NCI-H526 treated with DMSO at 0.1 percent for 48 hours (cell line): ENCODE data around the gene AGRP.
"Not testable (repeated sequence)": the region's sequence is repeated elsewhere in the genome, so short reads cannot be mapped to it uniquely, and the experiment has no call there.

ENCODE experiments used
- DNase-seq: peaks from one replicate; lab custom pipeline; 2025; lab: John Stamatoyannopoulos, UW

AGRP gene

GRCh38 chr16:67504031-67505021, 21.0 kb upstream of the AGRP start:
- no peak for DNase-seq

DNA sequence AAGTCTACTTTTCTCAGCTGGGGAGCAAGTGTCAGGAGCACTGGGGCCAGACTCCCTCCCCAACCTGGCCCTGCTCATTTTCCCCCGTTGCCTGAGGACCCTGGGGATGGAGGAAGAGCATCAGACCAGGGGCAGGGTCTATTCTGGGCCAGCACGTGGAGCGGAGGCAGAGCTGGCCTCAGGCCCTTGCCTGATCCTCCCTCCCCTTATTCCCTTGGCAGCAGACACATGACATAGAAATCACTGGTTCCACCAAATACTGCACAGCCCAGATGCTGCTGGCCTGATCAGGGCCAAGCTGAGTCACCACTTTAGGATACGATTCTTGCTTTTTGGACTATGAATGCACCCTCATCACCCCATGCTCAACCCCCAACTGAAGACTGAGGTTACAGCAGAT, 15.8 kb upstream of the AGRP start:
- no peak for DNase-seq

DNA sequence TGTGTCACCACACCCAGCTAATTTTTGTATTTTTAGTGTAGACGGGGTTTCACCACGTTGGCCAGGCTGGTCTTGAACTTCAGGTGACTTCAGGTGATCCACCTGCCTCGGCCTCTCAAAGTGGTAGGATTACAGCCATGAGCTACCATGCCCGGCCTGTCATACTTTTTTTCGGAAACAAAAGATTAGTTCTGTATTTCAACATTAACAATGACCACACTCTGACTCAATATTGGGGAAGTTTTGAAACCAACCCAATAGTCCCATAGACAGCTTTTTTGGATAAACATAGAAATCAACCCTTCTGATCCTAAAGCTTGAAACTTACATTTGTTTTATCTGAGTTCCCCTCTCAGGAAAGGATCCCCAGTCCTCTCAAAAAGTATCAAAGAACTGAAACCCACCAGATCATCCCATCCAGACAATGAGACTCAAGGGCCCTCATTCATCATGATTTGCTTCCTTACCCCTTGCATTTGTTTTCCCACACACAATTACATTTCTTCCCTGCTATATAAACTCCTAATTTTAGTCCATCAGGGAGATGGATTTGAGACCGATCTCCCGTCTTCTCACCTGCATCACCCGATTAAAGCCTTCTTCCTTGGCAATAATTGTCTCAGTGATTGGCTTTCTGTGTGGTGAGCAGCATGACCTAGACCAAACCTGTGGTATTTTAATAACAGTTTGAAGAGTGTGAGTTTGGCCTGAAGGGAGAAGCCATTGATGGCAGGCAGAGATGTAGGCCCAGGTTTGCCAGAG, 7.2 kb upstream of the AGRP start:
- DNase-seq = no peak

DNA sequence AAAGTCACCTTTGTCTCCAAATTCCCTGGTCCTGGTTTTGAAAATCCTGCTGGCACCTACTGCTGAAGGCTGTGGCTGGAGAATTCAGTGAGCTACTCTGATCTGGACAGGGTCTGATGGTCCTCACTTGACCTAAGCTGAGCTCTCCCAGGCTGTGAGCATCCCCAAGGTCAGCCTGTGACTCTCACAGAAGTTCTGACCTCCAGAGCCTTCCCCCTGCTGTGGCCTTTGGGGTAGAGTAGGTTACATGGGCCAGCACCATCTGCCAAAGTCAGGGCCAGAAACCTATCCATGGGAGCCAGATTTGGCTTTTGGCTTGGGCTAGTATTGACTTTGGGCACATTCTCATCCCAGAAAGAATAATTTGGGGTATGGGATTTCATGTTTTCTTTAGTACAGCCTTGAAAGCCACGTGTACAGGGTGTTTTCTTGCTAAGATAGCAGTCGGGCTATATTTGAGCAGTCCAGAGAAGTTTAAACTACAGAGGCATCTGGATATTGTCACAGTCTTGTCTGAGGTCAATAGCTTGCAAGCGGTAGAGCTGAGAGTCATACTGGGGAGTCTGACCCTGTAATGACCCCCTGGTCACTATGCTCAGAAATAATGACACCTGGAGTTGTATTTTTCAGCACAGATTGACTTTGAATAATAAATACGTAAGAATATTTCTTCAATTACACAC, 6.2 kb upstream of the AGRP start:
- DNase-seq = no peak

DNA sequence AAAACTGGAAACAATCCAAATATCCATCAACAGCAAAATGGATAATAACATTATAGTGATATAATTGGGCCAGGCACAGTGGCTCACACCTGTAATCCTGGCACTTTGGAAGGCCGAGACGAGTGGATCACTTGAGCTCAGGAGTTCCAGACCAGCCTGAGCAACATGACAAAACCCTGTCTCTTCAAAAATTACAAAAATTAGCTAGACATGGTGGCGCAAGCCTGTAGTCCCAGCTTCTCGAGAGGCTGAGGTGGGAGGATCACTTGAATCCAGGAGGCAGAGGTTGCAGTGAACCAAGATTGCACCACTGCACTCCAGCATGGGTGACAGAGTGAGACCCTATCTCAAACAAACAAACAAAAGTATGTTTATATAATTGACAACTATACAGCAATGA, 4.2 kb upstream of the AGRP start:
- DNase-seq = not testable (repeated sequence)

DNA sequence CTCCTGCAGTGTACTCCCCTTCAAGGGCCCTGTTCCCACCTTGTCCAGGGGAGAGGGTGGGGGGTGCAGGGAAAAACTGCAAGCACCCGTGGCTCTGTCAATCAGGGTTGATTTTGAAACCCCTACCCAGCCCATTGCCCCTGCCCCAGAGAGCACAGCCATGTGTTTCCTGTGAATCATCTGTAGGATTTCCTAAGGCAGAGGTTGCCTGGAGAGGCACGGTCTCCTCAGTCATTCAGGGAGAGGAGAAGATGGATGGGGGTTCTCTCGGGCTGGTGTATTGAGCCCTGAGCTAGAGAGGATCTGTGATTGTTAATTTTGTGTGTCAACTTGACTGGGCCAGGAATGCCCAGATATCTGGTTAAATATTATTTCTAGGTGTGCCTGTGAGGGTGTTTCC, 3.5 kb upstream of the AGRP start:
- no peak for DNase-seq

DNA sequence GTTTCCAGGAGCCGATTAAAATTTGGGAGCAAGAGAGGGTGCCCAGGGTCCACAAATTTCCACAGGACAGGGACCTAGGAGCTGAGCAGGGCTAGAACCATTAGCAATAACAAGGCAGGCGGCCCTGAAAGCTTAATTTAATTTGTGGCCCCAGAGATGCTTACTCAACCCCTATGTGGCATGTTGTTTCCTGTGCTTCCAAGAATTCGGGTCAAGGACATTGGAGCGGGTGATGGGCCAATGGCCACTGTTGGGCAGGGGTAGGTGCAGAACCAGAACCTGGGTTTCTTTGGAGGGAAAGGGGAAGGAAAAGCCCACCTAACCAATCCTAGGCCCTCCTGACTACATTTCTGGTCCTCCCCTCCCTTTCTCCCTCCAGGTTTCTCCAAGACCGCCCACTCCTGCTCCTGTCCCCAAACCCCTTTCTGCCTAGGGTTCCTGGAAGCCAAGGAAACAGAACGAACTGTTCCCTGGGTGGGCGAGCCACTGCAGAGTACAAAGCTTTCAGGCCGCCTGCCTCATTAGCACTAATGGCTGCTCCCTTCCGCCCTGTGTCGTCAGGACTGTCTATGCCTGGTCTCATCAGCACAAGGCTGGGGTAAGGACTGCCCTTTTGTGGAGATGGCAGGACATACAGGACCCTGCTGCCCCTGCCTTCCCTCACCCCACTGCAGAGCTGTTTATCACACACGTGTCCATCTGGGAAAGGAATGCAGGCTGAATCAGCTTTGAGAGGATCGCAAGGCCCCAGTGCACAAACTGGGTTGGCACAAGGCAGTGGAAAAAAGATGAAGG, 581 bp upstream of the AGRP start:
- no peak for DNase-seq

DNA sequence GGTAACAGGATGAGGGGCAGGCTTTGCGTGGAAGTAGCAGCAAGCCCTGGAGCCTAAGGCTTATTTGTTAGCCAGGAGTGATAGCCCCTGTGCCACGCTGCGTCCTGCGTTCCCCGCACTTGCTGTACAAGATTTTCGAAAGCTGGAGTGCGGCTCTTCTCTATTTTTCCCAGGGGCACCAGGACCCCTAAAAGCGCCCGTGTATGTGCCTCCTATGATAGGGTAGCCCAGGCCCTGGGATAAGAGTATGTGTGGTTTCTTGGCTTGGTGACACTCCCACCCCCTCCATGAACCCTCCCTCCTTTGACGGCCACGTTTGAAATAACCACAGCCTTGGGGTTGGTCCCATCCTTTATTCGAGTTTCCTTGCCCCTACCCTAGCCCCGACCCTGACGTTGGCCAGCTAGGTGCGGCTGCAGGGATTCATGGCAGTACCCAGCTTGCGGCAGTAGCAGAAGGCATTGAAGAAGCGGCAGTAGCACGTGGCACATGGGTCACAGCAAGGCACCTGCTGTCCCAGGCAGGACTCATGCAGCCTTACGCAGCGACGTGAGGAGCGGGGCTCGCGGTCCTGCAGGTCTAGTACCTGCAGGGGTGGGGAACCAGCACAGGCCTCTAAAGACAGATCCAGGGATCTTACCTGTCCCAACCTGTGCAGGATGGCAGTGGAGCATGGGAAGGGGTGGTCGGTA, 968 bp downstream of the AGRP start:
- DNase-seq = no peak

- no peak for DNase-seq
Observed at GRCh38 chr16:67481561-67482232, 1.6 kb downstream of the AGRP start.

DNA sequence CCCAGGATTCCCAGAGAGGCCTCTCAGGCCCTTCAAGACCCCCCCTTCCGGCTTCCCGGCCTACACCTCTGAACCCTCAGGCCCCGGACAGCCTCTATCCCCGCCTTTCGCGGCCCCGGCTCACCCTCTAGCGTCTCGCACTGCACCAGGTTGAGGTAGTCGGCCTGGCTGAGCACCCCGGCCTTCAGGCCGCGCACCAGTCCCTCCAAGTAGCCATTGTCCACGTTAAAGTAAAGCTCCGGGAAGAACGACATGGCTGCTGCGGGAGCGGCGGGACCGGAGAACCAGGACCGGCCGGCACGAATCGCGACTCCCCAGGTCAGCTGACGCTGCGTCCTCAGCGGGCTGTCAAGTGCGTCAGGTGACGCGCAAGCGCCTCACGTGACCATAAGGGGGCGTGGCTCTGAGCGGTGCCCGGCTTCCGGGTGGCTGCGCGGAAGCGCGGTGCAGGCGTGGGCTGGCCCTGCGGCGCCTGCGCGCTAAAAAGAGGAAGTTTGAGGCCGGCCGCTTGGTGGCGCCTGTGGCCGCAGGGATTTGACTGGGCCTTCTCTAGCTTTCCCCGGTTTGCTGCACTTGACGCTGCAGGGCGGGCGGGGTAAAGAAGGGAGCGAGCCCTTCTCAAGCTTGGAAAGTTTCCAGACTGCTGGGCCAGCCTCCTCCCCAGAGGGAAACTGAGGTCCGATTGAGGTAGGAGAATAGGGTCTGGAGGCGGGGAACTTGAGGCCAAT, 2.4 kb downstream of the AGRP start, which contains the start of gene ATP6V0D1:
ATP6V0D1 (minus strand) TSS at position 325 of the 728 bp plus-strand sequence; CDS start at position 254, 71 bp downstream.
- DNase-seq = peak; percentile 80

GRCh38 chr16:67477960-67478554, 5.3 kb downstream of the AGRP start:
- no peak for DNase-seq

- DNase-seq = no peak
Observed at GRCh38 chr16:67474551-67475455, 8.5 kb downstream of the AGRP start.

- DNase-seq = no peak
Observed at GRCh38 chr16:67471758-67472384, 11.5 kb downstream of the AGRP start.

DNA sequence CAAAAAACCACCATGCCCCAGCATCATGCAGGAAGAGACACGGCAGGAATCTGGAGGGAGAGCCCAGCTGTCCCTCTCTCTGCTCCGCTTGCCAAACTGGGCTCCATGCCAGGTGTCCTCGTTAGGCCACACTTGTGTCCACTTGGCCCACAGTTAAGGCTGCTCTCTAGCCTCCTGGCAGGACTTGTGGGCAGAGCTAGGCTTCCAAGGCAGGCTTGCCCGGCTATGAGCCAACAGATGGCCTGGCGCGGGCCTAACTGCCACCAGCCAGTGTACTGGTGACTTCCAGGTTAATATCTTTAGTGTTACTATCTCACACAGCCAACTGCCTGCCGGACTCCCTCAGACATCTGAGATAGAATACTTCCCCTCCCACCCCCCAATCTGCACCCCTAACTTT, 13.0 kb downstream of the AGRP start:
- no peak for DNase-seq

GRCh38 chr16:67468731-67469130, 14.6 kb downstream of the AGRP start:
- no peak for DNase-seq

DNA sequence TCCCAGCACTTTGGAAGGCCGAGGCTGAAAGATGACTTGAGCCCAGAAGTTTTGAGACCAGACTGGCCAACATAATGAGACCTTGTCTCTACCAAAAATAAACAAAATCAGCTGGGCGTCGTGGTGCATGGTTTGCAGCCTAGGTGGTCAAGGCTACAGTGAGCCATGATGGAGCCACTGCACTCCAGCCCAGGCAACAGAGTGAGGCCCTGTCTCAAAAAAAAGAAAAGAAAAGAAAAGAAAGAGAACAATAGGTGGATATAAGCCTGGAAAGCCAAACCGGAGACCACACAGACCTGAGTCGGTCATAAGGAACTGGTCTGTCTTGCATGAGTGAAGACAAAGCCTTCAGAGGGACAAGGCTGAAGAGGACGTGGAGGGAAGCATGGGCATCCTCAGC, 16.8 kb downstream of the AGRP start:
- DNase-seq = no peak

DNA sequence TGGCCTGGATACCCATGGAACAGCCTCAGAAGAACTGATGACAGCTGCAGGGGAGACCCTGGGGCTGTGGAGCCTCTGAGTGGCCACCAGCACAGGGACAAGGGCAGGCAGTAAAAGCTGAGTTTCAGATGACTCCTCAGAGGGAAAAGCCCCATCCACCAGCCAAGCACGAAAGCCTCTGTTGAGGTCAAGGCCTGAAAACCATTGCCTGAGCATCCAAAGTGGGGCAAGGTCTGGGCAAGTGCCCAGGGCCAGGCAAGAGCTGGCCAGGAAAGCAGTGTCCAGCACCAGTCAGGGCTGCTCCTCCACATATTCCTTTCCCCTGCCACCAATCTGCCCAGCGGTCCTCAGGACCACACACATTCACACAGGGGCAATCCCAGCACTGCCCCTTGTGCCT, 18.8 kb downstream of the AGRP start:
- no peak for DNase-seq

GRCh38 chr16:67463691-67464090, 19.7 kb downstream of the AGRP start:
- no peak for DNase-seq
